NCI-H748 (cell line): ENCODE data around the gene MYL12A.

Source experiments
- DNase-seq: peaks from one replicate; lab custom pipeline; 2025; ENCODE audit not compliant: unreplicated experiment; lab: John Stamatoyannopoulos, UW

Gene MYL12A

GRCh38 chr18:3224223-3224622 lies 23.4 kb upstream of the MYL12A start:
- no peak for DNase-seq

GRCh38 chr18:3225588-3225987 lies 22.0 kb upstream of the MYL12A start:
- no peak for DNase-seq

- no peak for DNase-seq
Observed at GRCh38 chr18:3226048-3226447, 21.6 kb upstream of the MYL12A start.

GRCh38 chr18:3230401-3231334 lies 16.9 kb upstream of the MYL12A start:
- DNase-seq, result no peak

GRCh38 chr18:3233004-3233403 lies 14.6 kb upstream of the MYL12A start:
- no peak for DNase-seq

- DNase-seq, result no peak
Observed at GRCh38 chr18:3233433-3234168, 14.0 kb upstream of the MYL12A start.

GRCh38 chr18:3234457-3234856 lies 13.1 kb upstream of the MYL12A start:
- DNase-seq, result peak; percentile 33

- DNase-seq, result no peak
Observed at GRCh38 chr18:3235846-3236245, 11.8 kb upstream of the MYL12A start.

GRCh38 chr18:3236470-3236869 lies 11.1 kb upstream of the MYL12A start:
- DNase-seq, result no peak

GRCh38 chr18:3238742-3239141 lies 8.9 kb upstream of the MYL12A start:
- DNase-seq, result no peak

GRCh38 chr18:3245185-3245564 lies 2.4 kb upstream of the MYL12A start:
- DNase-seq, result no peak

GRCh38 chr18:3245853-3246634 lies 1.6 kb upstream of the MYL12A start:
- DNase-seq, result peak; percentile 91

- DNase-seq, result peak; percentile 48
Observed at GRCh38 chr18:3246635-3247239, 864 bp upstream of the MYL12A start.

- DNase-seq, result peak; percentile 48
Observed at GRCh38 chr18:3248062-3248657, 559 bp downstream of the MYL12A start.

- DNase-seq, result peak; percentile 54
Observed at GRCh38 chr18:3248658-3249359, 1.2 kb downstream of the MYL12A start.

- DNase-seq, result no peak
Observed at GRCh38 chr18:3250237-3251107, 2.9 kb downstream of the MYL12A start.

- no peak for DNase-seq
Observed at GRCh38 chr18:3251249-3251962, 3.8 kb downstream of the MYL12A start.

GRCh38 chr18:3251963-3252277 lies 4.3 kb downstream of the MYL12A start:
- DNase-seq, result no peak

- no peak for DNase-seq
Observed at GRCh38 chr18:3252843-3253242, 5.2 kb downstream of the MYL12A start.
